ENCODE data around the gene USP48. TPM values are rescaled to one million over a fixed set of nuclear protein-coding genes. Genes with fewer than 3 reads are reported as not detected.
A peak's percentile ranks its signal among the peaks of the same experiment; 100 is the strongest.

The USP48 gene
- total RNA-seq, 1 donor from 2014 or later, result 45.7 TPM

DNA sequence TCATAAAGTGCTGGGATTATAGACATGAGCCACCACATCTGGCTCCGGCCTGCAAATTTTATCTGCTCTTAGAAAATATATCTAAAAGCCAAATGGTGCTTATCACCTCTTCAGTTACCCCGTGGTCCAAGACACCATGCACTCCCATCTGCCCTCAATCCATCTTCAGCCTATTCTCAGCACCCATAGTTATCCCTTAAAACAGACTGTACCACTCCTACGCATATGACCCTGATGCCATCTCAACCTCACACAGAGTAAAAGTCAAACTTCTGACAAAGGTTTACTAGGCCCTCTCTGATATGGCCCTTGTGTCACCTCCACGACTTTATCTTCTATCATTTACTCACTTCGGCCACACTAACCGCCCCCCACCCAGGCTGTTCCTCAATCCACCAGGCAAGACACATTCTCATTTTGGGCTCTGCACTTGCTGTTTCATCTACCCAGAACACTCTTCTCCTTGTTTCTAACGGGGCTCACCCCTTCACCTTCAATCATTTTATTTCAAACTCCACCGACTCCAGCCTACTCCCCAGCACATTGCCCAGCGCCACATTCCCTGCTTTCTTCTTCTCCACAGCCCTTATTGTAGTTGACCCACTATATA lies 33.0 kb downstream of the USP48 start:
- DNase-seq (ENCODE audit: low read depth in 2 of 2), result no peak

DNA sequence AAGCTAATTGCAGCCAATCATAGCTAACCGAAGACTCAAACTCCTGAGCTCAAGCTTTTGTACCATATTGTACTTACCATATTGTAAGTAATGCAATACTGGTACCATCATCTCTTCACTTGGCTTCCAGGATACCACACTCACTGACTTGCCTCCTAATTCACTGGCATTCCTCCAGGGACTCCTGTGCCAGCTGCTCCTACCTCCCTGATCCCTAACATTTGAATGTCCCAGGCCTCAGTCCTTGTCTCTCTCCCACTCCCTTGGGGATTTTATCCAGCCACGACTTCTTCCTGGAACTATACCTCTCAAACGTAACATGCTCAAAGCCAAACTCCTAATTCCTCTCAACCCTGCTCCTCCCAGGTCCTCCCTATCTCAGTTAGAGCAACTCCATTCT lies 33.8 kb downstream of the USP48 start:
- no peak for DNase-seq (ENCODE audit: low read depth in 2 of 2)

DNA sequence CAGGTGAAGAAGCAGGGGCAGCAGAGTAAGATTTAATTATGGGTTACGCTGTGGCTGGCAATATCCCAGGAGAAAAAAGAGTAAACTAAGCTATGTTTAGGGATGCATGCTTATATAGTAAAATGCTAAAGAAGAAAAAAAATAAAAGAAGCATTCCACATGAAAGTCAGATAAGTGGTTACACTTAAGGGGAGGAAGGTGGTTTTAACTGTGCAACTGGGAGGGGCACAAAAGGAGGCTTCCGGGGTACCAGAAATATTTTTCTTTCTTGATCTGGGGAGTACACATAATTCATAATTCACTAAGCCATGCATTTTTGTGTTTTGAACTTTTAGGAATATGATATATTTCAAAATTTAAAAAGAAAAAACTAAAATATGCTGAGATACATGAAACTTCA lies 39.5 kb downstream of the USP48 start:
- no peak for DNase-seq (ENCODE audit: low read depth in 2 of 2)

DNA sequence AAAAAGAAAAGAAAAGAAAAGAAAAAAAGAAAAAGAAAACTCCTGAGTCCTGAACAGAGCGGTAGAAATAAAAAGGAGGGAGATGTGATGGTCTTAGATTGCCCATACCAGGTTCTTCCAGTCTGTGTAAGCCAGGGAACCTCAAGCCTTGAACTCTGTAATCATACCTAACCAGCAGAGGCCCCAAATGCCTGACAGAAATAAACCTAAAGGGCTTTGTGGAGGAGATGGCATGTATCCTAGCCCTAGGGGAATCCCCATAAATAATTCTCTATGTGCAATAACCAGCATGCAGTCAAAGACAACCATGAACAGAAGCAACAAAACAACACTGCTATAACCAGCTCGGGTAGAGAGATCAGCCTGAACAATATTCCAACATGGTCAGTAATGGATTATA lies 40.4 kb downstream of the USP48 start:
- no peak for DNase-seq (ENCODE audit: low read depth in 2 of 2)

DNA sequence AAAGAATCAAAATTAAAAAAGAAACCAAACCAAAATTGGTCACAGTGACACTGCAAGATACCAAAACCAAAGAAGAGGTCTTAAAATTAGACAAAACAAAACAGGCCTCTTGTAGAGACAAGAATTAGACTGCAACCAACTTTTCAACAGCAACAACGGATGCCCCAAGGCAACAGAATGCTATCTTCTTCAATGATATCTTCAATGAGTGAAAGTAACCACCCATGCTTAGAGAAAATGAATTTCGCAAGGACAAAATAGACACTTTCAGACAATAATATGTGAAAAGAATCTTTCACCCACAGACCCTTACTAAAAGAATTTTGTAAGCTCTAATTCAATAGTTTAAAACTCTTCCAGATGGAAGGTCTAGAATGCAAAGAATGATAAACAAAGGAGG lies 41.7 kb downstream of the USP48 start:
- DNase-seq (ENCODE audit: low read depth in 2 of 2), result no peak

DNA sequence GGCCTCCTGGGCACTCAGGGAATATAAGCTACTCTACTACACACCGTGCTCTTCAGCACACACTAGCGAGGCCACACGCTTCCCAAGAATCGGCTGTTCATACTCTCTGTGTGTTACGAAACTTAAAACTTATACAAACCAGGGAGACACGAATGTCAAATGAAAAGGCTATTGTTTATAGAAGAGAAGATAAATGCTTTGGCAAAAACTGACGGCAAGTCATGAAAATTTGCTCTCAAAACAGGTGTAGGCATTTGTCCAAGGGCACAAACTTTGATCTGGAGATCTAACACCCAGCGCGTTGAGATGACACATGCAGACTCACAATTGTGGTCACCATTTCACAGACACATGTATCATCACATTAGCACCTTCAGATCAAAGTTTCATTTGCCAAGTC lies 46.1 kb downstream of the USP48 start:
- DNase-seq (ENCODE audit: low read depth in 2 of 2), result no peak

DNA sequence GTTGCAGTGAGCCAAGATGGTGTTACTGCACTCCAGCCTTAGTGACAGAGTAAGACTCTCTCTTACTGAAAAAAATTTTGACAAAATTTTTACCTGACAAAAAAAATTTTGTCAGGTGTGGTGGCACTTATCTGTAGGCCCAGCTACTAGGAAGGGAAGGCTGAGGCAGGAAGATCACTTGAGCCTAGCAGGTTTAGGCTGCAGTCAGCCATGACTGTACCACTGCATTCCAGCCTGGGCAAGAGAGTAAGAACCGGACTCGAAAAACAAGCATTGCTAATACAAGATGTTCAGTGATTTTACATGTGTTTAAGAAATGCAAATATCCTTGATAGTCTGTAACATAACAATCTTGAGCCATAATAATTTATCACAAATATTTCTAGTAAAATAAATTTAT lies 46.9 kb downstream of the USP48 start:
- no peak for DNase-seq (ENCODE audit: low read depth in 2 of 2)

DNA sequence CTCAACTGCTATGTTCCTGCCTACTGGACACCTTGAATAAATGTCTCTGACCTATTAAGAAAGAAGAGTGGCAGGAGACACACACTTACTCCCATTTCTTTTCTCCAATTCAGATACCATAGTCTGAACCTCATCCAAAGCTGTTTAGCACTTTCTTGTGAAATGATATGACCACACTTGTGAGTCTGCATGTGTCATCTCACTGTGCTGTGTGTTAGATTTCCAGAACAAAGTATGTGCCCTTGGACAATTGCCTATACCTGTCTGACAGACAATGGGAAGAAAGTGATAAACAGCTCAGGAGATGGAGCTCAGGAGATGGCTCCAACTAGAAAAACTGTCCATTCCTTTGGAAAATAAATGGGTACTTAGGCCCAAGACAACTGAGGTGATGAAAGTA lies 48.4 kb downstream of the USP48 start:
- no peak for DNase-seq (ENCODE audit: low read depth in 2 of 2)

DNA sequence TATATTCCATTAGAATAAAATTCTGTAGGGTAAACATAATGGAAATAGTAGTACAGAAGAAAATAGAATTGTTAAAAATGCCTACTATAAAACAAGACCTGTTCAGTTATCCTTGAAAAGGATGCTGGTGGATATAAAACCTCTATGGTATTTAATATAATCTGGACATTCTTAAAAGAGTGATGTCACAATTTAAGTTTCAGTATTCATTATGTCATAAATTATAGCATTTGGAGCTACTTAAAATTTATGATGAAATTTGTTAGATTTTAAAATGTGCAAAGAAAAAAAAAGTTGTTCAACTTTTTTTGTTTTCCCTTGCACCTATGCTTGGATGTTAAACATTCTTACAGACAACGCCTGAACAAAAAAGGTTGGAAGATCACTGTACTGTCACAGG lies 50.3 kb downstream of the USP48 start:
- no peak for DNase-seq (ENCODE audit: low read depth in 2 of 2)

DNA sequence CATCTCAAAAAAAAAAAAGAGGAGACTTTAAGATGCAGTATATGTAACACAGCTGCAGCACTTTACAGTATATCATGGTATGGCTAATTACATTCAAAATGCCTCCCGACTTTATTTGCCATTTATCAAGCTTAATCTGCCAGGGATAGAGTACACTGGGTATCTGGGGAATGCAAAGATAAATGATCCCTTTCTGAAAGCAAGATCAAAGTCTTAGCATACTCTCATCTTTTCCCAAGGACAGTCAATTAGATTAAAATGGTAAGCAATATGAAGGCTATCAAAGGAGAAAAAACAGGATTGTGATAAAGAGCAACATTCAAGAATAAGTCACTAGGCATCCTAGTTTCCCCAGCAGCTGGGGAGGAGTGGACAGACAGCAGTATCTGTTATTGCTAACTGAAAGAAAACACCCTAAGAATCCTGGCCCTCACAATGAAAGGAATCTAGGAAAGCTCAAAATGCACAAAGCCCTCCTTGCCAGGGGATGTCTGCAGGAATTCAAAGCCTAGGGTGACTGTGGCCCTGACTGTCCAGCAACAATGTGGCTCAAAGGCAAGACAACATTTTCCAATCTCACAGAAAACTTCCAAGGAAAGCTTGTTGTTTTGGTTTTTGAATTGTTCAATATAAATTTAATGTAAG lies 57.1 kb downstream of the USP48 start:
- no peak for DNase-seq (ENCODE audit: low read depth in 2 of 2)

DNA sequence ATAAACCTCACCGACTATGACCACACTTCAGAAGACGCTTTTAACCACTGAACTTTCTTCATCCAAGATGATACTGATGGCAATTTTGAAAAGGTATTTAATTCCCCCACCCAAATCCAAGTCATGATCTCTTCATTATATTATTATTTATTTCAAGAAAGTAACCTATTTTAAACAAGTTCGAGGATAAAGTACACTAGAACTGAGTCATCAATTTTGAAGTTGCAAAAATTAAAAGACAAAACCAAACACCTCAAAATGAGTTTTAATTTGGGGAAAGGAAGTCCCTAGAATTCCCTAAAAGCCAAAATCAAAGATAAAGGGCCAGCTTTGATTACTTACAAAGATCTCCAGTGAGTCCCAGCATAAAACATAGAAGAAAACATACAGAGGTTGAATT lies 58.4 kb downstream of the USP48 start:
- DNase-seq (ENCODE audit: low read depth in 2 of 2), result no peak

DNA sequence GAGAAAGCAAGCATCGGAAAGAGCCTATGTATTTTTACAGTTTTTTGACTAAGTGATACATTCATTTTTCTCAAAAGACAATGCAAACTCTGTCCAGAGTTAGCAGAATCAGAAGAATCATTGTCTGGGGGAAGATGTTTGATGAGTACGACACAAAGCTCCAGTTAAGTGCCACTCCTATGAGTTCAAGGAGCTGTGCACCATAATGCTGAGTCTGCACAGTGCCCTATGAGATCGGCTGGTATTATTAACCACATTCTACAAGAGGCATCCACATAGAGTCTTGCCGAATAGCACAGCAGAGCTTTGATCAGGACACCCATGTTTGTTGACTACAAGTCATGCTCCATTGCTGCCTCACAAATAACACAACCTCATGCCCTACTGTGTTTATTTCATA lies 58.9 kb downstream of the USP48 start:
- no peak for DNase-seq (ENCODE audit: low read depth in 2 of 2)

DNA sequence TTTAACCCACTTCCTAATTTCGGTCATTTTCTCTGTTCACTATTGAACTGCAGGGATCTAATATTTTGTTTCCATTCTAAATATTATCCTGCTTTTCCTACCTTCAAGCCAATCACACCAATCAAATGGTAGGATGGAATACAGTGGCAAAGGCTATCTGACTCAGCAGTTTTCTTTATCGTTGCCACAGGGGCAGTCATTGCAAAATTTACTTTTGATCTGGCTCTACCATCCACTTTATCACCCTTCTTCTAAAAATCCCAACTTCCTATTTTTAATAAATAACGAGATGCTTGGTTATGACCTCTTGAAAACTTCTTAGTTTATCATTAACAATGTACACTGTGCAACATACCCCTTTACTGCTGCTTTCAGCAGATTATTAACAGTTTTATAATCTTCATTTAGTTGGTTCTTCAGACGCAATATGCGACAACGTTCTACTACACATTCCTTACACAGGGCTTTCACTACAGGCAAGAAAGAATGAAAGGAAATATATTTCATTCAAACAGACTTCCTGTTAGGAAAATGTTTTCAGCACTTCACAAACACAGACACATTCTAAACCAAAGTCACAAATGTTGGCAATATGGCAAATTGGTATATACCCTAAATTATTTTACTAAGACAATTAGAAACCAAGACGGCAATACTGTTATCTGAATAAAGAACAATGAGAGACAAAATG lies 61.5 kb downstream of the USP48 start:
- DNase-seq (ENCODE audit: low read depth in 2 of 2), result peak in 1 of 2 donors; percentile 71

DNA sequence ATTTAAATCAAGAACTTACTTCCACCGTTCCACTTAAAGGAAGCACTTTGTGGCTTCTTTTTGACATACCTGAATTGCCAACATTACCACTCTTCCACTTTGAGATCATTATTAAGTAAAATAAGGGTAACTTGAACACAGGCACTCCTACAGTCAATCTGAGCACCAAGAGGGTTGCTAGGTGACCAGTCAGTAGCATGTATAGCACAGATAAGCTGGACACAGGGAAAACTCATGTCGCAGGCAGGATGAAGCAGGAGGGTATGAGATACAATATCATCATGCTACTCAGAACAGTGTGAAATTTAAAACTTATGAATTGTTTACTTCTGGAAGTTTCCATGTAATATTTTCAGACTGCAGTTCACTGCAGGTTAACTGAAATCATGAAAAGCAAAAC lies 66.8 kb downstream of the USP48 start:
- no peak for DNase-seq (ENCODE audit: low read depth in 2 of 2)

DNA sequence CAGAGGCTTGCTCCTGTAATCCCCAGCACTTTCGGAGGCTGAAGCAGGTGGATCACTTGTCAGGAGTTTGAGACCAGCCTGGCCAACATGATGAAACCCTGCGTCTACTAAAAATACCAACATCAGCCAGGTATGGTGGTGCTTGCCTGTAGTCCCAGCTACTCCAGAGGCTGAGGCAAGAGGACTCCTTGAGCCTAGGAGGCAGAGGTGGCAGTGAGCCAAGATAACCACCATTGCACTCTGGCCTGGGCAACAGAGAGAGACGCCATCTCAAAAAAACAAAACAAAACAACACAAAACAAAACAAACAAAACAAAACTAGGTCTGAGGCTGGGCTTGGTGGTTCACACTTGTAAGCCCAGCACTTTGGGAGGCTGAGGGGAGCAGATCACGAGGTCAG lies 75.1 kb downstream of the USP48 start:
- no peak for DNase-seq (ENCODE audit: low read depth in 2 of 2)

DNA sequence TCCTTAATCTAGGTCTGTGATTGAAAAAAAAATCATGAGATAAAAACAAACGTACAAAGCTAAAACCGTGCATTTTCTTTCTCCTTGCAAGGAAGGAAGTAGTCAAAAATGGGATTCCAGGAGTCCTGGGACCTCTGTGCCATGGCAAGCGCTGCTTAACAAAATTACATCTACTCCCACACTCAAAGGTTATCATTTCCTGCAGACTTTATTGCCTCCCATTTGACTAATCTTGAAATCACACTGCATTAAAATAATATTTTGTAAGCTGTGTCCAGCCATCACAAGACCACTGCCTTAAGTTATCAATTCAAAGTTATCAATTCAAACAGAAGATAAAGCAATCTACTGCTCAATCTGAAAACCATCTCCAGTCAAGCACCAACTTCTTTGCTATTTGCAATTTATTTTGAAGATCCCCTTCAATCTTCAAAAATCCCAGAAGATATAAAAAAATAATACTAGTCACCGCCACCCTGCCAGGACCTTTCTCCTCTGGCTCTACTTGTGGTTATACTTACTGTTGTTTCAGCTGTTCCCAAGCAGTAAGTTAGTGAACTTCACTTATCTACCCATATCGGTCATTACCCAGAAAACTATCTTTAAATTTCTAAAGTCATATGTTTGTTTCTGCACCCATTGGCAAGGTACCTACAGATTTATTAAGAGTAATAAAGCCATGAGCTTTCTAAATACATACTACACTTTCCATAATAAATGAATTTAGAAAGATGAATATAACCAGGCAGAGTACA lies 75.7 kb downstream of the USP48 start:
- peak in 1 of 2 donors; percentile 61 for DNase-seq (ENCODE audit: low read depth in 2 of 2)

DNA sequence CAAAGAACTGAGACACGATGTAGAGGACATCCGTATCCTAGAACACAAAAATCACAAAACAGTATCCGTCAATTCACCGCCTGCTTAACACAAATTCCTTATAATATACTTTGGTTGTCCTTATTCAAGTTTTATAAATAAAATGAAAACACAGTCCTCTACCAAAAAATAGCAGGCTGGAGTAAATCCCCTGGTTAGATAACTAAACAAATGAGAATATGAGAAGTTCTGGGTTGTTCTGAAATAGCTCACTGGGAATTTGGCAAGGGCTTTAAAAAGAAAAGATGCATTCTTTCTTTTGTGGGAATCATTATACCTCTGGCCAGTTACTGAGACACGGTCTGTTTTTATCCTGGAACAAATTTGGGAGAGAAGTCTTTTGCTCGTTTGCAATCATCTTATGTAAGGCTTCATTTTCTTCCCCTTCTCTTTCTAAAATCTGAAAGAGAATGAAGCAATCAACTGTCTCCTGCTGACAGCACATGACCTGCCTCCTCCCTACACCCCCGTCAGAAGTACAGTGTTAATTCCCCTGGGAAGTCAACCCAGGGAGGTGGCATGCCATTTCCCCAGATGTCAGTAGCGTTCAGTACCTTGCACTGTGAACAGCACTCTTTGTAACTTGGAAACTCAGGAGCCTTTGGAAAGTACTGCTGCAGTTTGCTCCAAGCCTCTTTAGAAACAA lies 76.7 kb downstream of the USP48 start:
- peak in 1 of 2 donors; percentile 17 for DNase-seq (ENCODE audit: low read depth in 2 of 2)

DNA sequence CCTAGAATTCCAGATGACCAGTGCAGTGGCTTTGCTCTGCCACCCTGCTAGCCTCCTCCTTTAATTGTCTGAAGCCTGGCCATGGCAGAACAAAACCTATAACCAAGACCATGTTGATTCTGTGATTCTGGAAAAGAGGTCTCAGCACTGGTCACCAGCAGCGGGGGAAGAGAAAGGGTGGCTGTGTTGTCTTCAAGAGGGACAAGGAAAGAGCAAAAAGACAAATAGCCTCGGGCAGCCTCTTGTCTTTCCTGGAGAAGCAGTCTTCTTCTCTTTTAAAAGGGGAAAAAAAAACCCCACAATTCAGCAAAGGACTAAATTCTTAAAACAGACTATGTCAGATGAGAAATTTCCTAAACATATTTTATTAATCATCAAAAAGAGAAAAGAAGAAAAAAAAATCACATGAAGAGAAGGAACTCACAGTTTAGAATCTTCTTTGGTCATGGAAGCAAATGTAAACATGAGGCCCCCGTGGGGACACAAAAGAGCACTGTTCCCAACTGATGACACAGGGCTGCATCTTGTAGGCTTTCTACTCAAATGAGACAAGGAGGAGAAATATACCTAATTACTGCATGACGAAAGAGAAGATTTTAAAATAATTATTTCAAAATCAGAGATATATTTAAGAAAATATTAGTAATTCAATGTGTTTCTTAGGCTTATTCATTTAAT lies 77.5 kb downstream of the USP48 start:
- no peak for DNase-seq (ENCODE audit: low read depth in 2 of 2)

DNA sequence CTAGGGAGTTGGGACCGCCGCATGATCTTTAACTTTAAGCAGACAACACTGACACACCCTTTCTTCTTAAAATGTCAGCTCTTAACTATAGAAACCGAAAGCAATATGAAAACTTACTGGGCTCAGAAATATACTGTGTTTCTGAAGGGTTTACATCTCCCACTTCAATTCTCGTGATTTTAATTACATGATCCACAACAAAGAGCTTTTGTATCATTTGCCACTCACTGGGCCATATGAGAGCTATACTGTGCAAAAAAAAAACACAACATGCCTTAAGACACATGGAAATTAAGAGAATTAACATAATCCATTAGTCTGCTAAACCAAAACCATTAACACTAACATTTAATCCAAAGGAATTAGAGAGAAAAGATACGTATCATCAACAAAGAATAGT lies 78.8 kb downstream of the USP48 start:
- no peak for DNase-seq (ENCODE audit: low read depth in 2 of 2)

DNA sequence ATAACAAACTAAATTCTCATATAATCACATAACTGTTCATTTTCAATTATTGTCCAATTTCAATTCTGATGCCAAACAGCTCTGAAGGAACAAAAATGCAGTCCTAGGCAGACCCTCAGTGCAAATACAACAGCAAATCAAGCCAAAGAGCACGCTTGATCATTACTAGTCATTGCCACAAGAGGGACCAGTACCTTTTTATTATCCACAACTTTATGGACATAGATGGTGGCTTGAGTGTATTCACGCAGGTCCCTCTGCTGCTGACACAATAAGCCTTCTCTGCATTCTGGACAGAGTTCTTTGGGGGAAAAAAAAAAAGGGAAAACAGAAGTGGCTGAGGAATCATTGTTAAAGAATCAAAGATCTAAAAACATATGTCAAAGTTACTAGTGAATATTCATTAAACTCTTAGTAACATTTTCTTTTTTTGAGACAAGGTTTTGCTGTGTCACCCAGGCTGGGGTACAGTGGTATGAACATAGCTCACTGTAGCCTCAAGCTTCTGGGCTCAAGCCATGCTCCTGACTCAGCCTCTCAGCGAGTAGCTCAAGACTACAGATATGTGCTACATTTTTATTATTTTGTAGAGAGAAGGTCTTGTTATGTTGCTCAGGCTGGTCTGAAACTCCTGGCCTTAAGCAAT lies 79.5 kb downstream of the USP48 start:
- DNase-seq (ENCODE audit: low read depth in 2 of 2), result peak; percentile 61 to 74

DNA sequence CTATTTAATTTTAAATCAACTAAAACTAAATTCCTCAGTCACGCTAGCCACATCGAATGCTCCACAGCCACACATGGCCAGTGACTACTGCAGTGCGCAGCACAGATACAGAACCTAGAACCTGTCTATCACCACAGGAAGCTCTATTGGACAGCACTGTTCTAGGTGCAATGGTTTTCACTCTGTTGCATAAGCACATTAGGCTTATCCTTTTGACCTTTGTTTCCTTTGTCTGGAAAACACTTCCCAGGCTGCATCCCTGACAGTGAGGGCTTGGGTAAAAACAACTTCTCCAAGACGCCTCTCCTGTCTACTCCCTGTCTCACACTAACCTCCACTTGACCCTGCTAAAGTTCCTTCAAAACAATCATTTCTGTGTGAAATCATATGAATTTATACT lies 80.2 kb downstream of the USP48 start:
- DNase-seq (ENCODE audit: low read depth in 2 of 2), result peak in 1 of 2 donors; percentile 58

All from dermis microvascular lymphatic vessel endothelial cell (primary cell).